ENCODE measurements around the gene FBLIM1.
A peak's percentile ranks its signal among the peaks of the same experiment; 100 is the strongest.
"Not testable (repeated sequence)": the region's sequence is repeated elsewhere in the genome, so short reads cannot be mapped to it uniquely, and the experiment has no call there.

The FBLIM1 gene

DNA sequence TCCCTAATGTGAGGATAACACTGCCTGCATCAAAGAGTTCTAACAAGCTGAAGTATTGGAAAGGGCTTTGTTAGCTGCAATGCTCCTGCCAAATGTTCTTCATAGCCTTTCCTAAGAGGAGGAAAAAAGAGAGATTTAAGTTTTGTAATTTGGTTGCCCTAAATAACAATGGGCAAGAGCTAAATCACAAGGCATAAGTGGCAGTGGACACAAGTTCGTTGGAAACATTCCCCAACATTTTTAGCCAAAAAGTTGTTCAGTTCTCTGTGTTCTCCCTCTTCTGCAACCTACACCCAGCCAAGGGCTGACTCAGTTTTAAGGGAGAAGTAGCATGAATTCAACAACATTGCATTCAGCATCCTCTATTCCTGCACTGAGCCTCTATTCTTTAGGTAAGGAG, 51.5 kb downstream of the FBLIM1 start:
- no peak for TF ChIP-seq POLR2A (IDR thresholded peaks at IDR 0.05; ENCODE audit: low read depth, low read length)
- FAIRE-seq = no peak
- no peak for DNase-seq (ENCODE audit: insufficient read length, low spot score)

DNA sequence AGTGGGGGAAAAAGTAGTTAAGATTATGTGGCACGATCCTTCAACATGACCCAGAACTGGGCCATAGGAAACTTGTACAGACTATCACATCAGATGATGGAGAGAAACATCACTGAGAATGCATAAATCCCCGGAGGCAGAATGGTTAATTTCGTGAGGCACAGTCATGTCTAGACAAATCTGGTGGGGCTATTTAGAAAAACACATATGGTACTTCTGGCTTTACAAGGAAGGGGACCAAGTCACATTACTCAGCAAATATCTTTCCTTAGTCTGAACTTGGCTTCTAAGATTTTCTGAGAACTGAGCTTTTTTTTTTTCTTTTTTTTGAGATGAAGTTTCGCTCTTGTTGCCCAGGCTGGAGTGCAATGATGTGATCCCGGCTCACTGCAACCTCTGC, 58.1 kb downstream of the FBLIM1 start:
- no peak for DNase-seq (ENCODE audit: insufficient read length, low spot score)
- FAIRE-seq = no peak

DNA sequence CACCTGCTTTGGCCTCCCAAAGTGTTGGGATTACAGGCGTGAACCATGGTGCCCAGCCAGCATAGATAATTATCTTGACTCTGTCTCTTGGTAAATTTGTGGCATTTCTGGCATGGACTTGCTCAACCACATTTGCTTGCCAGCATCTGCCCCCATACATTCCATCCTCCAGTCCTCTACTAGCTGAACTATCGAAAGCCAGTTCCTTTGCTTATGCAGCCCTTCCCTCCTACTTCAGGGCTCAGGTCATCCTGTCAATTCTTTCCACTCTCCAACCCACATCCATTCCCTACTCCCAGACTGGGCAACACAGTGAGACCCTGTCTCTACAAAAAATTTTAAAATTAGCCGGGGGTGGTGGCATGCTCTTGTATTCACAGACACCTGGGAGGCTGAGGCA, 61.9 kb downstream of the FBLIM1 start:
- DNase-seq (ENCODE audit: insufficient read length, low spot score) (no peak), FAIRE-seq (no peak)
- no peak for TF ChIP-seq POLR2A (IDR thresholded peaks at IDR 0.05; ENCODE audit: low read depth, low read length)

More for the DNA sequence above, 58.1 kb downstream of the FBLIM1 start:
- no peak for TF ChIP-seq POLR2A (IDR thresholded peaks at IDR 0.05; ENCODE audit: low read depth, low read length)

DNA sequence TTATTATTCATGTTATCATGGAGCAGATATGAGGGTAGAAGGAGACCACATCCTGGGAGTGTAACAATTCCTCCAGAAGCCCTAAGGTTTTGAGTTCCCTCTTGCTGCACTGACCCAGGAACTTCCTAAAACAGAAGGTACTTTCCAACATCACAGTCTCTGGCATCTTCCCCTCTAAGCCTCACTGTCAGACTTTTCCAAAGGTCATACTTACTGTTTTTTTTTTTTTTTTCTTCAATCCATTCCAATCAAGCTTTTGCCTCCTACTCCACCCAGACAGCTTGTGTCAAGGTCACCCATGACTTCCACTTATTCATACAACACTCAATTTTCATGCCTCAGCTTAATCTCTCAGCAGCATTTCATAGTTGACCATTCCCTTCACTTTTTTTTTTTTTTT, 67.2 kb downstream of the FBLIM1 start:
- no peak for FAIRE-seq
- no peak for DNase-seq (ENCODE audit: insufficient read length, low spot score)
- TF ChIP-seq POLR2A (IDR thresholded peaks at IDR 0.05; ENCODE audit: low read depth, low read length) = no peak

DNA sequence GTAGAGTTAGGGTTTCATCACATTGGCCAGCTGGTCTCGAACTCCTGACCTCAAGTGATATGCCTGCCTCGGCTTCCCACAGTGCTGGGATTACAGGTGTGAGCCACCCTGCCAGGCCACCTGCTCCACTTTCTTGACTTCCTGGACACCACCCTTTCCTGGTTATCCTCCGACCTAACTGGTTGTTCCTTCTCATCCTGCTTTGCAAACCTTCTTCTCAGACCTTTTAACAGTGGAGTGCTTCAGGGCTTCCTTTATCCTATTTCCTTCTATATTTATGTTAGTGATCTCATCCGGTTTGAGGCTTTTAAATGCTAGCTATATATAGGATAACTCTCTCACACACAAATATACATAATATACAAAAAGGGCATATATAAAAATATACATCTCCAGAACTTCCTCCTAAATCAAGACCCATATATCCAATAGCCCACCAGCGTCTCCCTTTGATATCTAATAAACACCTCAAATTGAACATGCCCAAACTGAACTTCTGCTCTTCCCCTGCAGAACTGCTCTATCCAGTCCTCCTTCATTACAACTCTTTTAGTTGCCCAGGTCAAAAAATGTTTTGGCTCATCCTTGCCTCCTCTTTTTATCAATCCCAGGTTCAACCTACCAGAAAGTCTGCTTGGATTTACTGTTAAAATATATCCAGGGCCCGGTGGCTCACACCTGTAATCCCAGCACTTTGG, 68.4 kb downstream of the FBLIM1 start:
- FAIRE-seq = no peak
- no peak for DNase-seq (ENCODE audit: insufficient read length, low spot score)
- no peak for TF ChIP-seq POLR2A (IDR thresholded peaks at IDR 0.05; ENCODE audit: low read depth, low read length)

DNA sequence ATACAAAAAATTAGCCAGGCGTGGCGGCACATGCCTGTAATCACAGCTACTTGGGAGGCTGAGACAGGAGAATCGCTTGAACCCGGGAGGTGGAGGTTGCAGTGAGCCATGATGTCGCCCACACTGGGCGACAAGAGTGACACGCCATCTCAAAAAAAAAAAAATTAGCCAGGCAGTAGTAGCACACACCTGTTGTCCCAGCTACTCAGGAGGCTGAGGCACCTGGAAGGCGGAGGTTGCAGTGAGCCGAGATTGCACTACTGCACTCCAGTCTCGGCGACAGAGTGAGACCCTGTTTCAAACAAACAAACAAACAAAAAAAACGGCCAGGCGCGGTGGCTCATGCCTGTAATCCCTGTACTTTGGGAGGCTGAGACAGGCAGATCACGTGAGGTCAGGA, 69.0 kb downstream of the FBLIM1 start:
- not testable (repeated sequence) for FAIRE-seq; DNase-seq (ENCODE audit: insufficient read length, low spot score)

DNA sequence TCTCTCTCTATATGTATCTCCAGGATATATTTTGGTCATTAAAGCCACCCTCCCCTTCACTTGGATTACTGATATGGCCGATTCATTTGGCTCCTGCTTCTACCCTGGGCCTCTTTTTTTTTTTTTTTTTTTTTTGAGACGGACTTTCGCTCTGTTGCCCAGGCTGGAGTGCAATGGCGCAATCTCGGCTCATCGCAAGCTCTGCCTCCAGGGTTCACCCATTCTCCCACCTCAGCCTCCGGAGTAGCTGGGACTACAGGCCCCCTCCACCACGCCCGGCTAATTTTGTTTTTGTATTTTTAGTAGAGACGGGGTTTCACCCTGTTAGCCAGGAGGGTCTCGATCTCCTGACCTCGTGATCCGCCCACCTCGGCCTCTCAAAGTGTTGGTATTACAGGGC, 70.3 kb downstream of the FBLIM1 start:
- not testable (repeated sequence) for DNase-seq (ENCODE audit: insufficient read length, low spot score); FAIRE-seq

DNA sequence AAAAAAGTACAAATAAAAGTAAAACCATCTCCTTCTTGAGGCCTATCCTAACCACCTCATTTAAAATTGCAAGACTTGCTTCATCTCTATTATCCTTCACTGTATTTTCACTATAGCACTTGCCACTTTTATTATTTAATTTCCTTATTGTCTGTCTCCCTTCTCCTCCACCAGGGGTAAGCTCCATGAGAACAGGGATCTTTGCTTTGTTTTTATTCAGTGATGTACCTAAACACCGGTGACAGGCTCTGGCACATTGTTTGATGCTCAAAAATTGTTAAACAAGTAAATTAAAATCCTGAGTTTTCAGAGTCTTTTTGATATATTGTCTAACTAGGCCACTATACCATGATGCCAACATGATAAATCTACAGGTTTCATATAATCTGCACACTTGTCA, 71.7 kb downstream of the FBLIM1 start:
- DNase-seq (ENCODE audit: insufficient read length, low spot score) = no peak
- TF ChIP-seq POLR2A (IDR thresholded peaks at IDR 0.05; ENCODE audit: low read depth, low read length) = no peak
- no peak for FAIRE-seq

DNA sequence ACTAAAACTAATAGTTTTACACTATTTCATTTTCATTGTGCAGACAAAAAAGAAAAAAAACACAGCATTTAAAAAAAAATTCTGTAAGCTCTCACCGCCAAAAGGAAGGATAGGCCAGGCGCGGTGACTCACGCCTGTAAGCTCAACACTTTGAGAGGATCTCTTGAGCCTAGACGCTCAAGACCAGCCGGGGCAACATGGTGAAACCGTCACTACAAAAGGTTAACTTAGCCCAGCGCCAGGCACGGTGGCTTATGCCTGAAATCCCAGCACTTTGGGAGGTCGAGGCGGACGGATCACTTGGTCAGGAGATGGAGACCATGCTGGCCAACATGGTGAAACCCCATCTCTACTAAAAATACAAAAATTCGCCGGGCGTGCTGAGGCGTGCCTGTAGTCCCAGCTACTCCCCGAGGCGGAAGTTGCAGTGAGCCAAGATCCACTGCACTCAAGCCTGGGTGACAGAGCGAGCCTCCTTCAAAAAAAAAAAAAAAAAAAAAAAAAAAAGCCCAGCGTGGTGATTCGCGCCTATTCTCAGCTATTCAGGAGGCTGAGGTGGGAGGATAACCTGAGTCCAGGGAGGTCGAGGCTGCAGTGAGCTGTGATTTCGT, 74.6 kb downstream of the FBLIM1 start:
- peak; percentile 47; the same call in 1 of the 2 replicates for TF ChIP-seq POLR2A (IDR thresholded peaks at IDR 0.05; ENCODE audit: low read depth, low read length)
- DNase-seq (ENCODE audit: insufficient read length, low spot score) (no peak), FAIRE-seq (no peak)

DNA sequence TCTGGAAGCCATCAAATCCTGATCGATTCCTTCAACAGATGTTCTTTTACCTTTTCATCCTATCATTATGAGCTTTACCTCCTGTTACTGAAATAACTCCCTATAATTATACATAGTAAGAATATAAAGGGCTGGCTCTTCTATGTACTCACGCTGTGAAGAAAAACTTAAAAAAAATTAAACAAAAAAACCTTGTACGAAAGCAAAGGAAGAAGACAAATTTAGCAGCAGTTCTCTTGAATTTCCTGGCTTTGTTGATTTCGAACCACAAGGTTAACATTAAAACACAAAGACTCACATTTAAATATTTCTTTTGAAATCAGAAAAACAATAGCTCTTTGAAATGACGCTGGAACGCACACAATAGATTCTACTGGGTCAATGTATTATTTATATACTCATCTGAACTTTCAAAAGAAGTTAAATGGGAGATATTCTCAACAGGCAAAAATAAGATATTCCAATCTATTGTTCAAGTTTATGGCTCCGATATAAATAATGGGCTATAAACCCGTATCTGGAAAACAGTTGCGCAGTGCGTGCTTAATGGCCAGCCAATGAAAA, 75.3 kb downstream of the FBLIM1 start:
- TF ChIP-seq POLR2A (IDR thresholded peaks at IDR 0.05; ENCODE audit: low read depth, low read length) = no peak
- FAIRE-seq (peak; percentile 38), DNase-seq (ENCODE audit: insufficient read length, low spot score) (no peak)

DNA sequence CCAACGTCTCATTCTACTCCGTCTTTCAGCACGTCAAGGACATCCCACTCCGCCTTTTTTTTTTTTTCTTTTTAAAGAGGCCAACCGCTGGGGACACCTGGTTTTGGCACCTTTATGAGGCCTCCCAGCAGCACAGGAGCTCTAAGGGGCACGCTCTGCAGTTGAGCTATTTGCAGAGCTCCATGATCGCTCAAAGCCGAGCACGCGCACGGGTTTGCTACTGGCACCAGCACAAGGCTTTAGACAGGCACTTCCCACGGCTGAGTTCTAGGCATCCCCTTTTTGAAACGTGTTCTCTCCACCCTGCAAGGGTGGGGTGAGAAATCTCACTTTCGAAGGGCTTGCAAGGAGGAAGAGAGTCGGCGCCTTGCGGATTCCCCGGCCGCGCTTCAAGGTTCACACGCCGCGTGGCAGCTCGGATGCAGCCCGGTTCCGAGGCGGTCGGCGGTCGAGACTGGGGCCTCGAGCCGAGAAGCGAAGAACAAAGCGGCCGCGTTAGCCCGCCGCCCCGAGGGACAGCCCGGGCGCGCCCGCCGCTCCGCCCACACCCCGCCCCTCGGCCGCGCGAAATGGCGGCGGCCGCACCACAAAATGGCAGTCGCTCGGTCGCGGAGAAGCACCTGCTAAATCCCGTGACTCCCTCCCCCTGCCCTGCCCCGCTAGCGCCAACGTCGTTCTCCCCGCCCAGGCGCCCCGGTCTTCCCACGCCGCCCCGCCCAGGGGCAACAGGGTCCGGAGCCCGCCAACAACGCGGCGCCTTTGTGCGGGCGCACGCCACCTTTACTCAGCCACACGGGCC, 76.0 kb downstream of the FBLIM1 start:
- TF ChIP-seq POLR2A (IDR thresholded peaks at IDR 0.05; ENCODE audit: low read depth, low read length) = peak; percentile 53
- DNase-seq (ENCODE audit: insufficient read length, low spot score) (peak; percentile 50), FAIRE-seq (no peak)

DNA sequence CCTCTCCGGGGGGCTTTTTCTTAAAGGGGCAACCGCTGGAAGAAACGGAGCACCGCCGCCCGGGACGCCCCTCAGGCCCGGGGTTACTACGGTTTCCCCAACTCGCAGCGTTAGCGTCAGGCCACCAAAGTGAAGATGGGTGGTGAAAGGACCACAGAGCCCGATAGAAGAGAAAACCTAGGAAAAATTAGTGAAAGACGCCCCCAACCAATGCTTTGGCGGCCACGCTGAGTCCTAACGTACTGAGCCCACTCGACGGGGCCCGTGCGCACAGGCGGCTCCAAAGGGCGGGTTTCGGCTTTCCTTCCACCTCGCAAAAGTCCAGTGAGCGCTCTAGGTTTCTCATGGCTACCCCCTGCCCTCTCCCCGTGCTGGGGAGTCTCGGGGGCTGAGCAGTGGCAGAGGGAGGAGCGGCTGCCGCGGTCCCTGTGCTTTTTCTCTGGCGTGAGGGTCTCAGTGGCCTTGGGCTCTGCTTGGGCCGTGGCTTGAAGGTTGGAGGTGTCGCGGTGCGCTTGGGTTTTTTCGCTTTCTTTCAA, 76.7 kb downstream of the FBLIM1 start:
- FAIRE-seq (no peak), DNase-seq (ENCODE audit: insufficient read length, low spot score) (no peak)
- no peak for TF ChIP-seq POLR2A (IDR thresholded peaks at IDR 0.05; ENCODE audit: low read depth, low read length)

DNA sequence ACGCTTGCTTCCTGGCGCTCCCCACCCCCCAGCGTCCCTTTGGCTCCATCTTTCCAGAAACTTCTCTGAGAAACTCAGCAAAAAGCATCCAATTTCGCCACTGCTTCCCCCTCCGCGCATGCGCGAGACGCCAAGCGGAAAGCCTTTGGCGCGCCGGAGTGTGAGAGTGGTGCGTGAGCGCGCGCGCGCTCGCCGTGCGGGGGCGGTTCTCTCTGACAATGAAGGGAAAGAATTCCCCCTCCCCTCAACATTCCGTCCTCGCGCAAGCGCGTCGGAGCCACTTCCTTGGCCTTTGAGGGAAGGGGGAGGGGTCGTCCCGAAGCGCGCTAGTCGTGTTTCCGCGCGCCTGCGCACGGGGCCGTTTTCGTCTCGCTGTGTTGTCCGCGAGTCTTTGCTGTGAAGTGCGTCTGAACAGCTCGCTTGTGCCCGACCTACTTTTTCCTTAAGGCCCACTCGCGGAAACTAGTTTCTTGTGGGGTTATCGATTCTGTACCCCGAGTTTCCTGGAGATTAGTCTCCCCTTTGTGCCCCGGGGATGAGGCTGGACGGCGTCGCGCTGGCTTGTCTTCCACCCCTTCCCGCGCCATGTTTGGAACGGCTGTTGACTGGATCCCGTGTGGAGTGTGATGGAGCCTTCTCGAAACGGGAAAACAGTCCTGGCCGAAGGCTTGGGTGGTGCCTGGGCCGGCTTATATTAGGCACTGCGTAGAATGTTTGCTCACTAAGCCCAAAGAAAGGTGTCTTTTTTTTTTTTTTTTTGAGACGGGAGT, 77.3 kb downstream of the FBLIM1 start:
- peak; percentile 74 for DNase-seq (ENCODE audit: insufficient read length, low spot score)
- peak; percentile 48 for TF ChIP-seq POLR2A (IDR thresholded peaks at IDR 0.05; ENCODE audit: low read depth, low read length)
- FAIRE-seq = peak; percentile 81

Data from H54 (cell line).